NCI-H2107 treated with DMSO at 0.1 percent for 48 hours (cell line): ENCODE data around the gene NLGN1.

Source experiments
- DNase-seq: peaks from one replicate; lab custom pipeline; 2025; ENCODE audit not compliant: unreplicated experiment; lab: John Stamatoyannopoulos, UW

Gene NLGN1

GRCh38 chr3:173893066-173893465 lies 495.5 kb downstream of the NLGN1 start:
- peak; percentile 61 for DNase-seq

- no peak for DNase-seq
Measured at GRCh38 chr3:173893835-173894234, 496.3 kb downstream of the NLGN1 start.

- DNase-seq = no peak
Measured at GRCh38 chr3:173897631-173898030, 500.1 kb downstream of the NLGN1 start.

GRCh38 chr3:173901649-173902048 lies 504.1 kb downstream of the NLGN1 start:
- DNase-seq = no peak

GRCh38 chr3:173902401-173902800 lies 504.9 kb downstream of the NLGN1 start:
- no peak for DNase-seq

- no peak for DNase-seq
Measured at GRCh38 chr3:173902871-173903270, 505.3 kb downstream of the NLGN1 start.

GRCh38 chr3:173905381-173905780 lies 507.8 kb downstream of the NLGN1 start:
- DNase-seq = no peak

- DNase-seq = no peak
Measured at GRCh38 chr3:173911446-173911845, 513.9 kb downstream of the NLGN1 start.

GRCh38 chr3:173912126-173912525 lies 514.6 kb downstream of the NLGN1 start:
- DNase-seq = no peak

GRCh38 chr3:173913397-173913796 lies 515.9 kb downstream of the NLGN1 start:
- DNase-seq = no peak

GRCh38 chr3:173913974-173914421 lies 516.5 kb downstream of the NLGN1 start:
- peak; percentile 39 for DNase-seq

- no peak for DNase-seq
Measured at GRCh38 chr3:173916799-173917198, 519.3 kb downstream of the NLGN1 start.

GRCh38 chr3:173920386-173920785 lies 522.8 kb downstream of the NLGN1 start:
- DNase-seq = no peak

- DNase-seq = no peak
Measured at GRCh38 chr3:173921732-173922131, 524.2 kb downstream of the NLGN1 start.

- no peak for DNase-seq
Measured at GRCh38 chr3:173923204-173923603, 525.7 kb downstream of the NLGN1 start.

GRCh38 chr3:173930251-173930650 lies 532.7 kb downstream of the NLGN1 start:
- DNase-seq = no peak

- DNase-seq = peak; percentile 70
Measured at GRCh38 chr3:173932624-173933023, 535.1 kb downstream of the NLGN1 start.

GRCh38 chr3:173933113-173933512 lies 535.6 kb downstream of the NLGN1 start:
- peak; percentile 71 for DNase-seq

- DNase-seq = no peak
Measured at GRCh38 chr3:173936316-173936715, 538.8 kb downstream of the NLGN1 start.

- DNase-seq = peak; percentile 45
Measured at GRCh38 chr3:173938159-173938558, 540.6 kb downstream of the NLGN1 start.

- no peak for DNase-seq
Measured at GRCh38 chr3:173938616-173939015, 541.1 kb downstream of the NLGN1 start.

- peak; percentile 83 for DNase-seq
Measured at GRCh38 chr3:173939331-173939730, 541.8 kb downstream of the NLGN1 start.

- peak; percentile 91 for DNase-seq
Measured at GRCh38 chr3:173943264-173943663, 545.7 kb downstream of the NLGN1 start.

GRCh38 chr3:173945170-173945569 lies 547.6 kb downstream of the NLGN1 start:
- DNase-seq = peak; percentile 80
